H9 (cell line): ENCODE measurements around the gene ANKRD7. TPM values are rescaled to one million over a fixed set of nuclear protein-coding genes. Genes with fewer than 3 reads are reported as not detected.

Experiments
- DNase-seq: peaks from one replicate; pipeline ENCODE4 v3.0.0-alpha.2; 2017
- H2AFZ ChIP-seq: one replicate; pipeline ENCODE4 v1.6.1; 2013; ENCODE audit warnings: mild to moderate bottlenecking, low read length, control low read depth, moderate library complexity
- H2AK5ac ChIP-seq: 2 replicates; pipeline ENCODE4 v1.6.1; 2013; ENCODE audit warnings: low read length, control low read depth, mixed read lengths; ENCODE audit not compliant: insufficient read length
- H2BK120ac ChIP-seq: one replicate; pipeline ENCODE4 v1.6.1; 2013; ENCODE audit warnings: low read depth, mild to moderate bottlenecking, low read length, control low read depth, inconsistent platforms; ENCODE audit not compliant: poor library complexity, severe bottlenecking
- H2BK12ac ChIP-seq: 2 replicates; pipeline ENCODE4 v1.6.1; 2013; ENCODE audit warnings: low read length, control low read depth, mixed read lengths, low read depth; ENCODE audit not compliant: insufficient read length
- H2BK15ac ChIP-seq: 2 replicates; pipeline ENCODE4 v1.6.1; 2013; ENCODE audit warnings: low read depth, low read length, control low read depth
- H2BK20ac ChIP-seq: one replicate; pipeline ENCODE4 v1.6.1; 2013; ENCODE audit warnings: low read depth, mild to moderate bottlenecking, low read length, control low read depth, inconsistent platforms; ENCODE audit not compliant: poor library complexity, severe bottlenecking
- H2BK5ac ChIP-seq: 2 replicates; pipeline ENCODE4 v1.6.1; 2013; ENCODE audit warnings: low read length, control low read depth, mixed read lengths; ENCODE audit not compliant: insufficient read length
- H3K14ac ChIP-seq: 2 replicates; pipeline ENCODE4 v1.6.1; 2013; ENCODE audit warnings: low read length, control low read depth; ENCODE audit not compliant: insufficient read depth
- H3K18ac ChIP-seq: 2 replicates; pipeline ENCODE4 v1.6.1; 2013; ENCODE audit warnings: low read depth, mild to moderate bottlenecking, mixed read lengths, low read length, control low read depth; ENCODE audit not compliant: insufficient read length
- H3K23ac ChIP-seq: 2 replicates; pipeline ENCODE4 v1.6.1; 2013; ENCODE audit warnings: low read length, control low read depth, mixed read lengths, low read depth; ENCODE audit not compliant: insufficient read length
- H3K23me2 ChIP-seq: 2 replicates; pipeline ENCODE4 v1.6.1; 2013; ENCODE audit warnings: low read depth, mild to moderate bottlenecking, mixed read lengths, low read length, control low read depth; ENCODE audit not compliant: insufficient read length, poor library complexity, severe bottlenecking
- H3K27ac ChIP-seq: 2 replicates; pipeline ENCODE4 v1.5.1; 2013; ENCODE audit warnings: low read length, control low read depth, mixed read lengths, low read depth; ENCODE audit not compliant: insufficient read length
- H3K27me3 ChIP-seq: 2 replicates; pipeline ENCODE4 v1.6.1; 2013; ENCODE audit warnings: low read length, control low read depth, inconsistent platforms; ENCODE audit not compliant: insufficient read depth
- H3K4ac ChIP-seq: 2 replicates; pipeline ENCODE4 v1.6.1; 2013; ENCODE audit warnings: low read depth, mild to moderate bottlenecking, control low read depth, inconsistent platforms, low read length, moderate library complexity
- H3K4me1 ChIP-seq: 2 replicates; pipeline ENCODE4 v1.6.1; 2013; ENCODE audit warnings: low read length, control low read depth, inconsistent platforms; ENCODE audit not compliant: insufficient read depth
- H3K4me2 ChIP-seq: 2 replicates; pipeline ENCODE4 v1.6.1; 2013; ENCODE audit warnings: low read length, control low read depth, mixed read lengths; ENCODE audit not compliant: insufficient read length, insufficient read depth
- H3K56ac ChIP-seq: 2 replicates; pipeline ENCODE4 v1.6.1; 2013; ENCODE audit warnings: low read depth, mild to moderate bottlenecking, mixed read lengths, low read length, control low read depth; ENCODE audit not compliant: insufficient read length
- H3K79me1 ChIP-seq: 2 replicates; pipeline ENCODE4 v1.6.1; 2013; ENCODE audit warnings: low read depth, mild to moderate bottlenecking, moderate library complexity, low read length, control low read depth, inconsistent platforms; ENCODE audit not compliant: insufficient read depth, poor library complexity, severe bottlenecking
- H3K79me2 ChIP-seq: 2 replicates; pipeline ENCODE4 v1.6.1; 2013; ENCODE audit warnings: low read length, control low read depth, inconsistent platforms; ENCODE audit not compliant: insufficient read depth
- H3K9ac ChIP-seq: 2 replicates; pipeline ENCODE4 v1.6.1; 2013; ENCODE audit warnings: low read length, control low read depth, mixed read lengths; ENCODE audit not compliant: insufficient read length; ENCODE audit errors: extremely low read depth
- H3K9me3 ChIP-seq: one replicate; pipeline ENCODE4 v1.6.1; 2013; ENCODE audit warnings: low read depth, low read length, inconsistent platforms; ENCODE audit not compliant: control insufficient read depth
- H3T11ph ChIP-seq: one replicate; pipeline ENCODE4 v1.6.1; 2013; ENCODE audit warnings: mild to moderate bottlenecking, low read length, control low read depth, inconsistent platforms
- H4K20me1 ChIP-seq: one replicate; pipeline ENCODE4 v1.6.1; 2013; ENCODE audit not compliant: control insufficient read depth, insufficient read length, insufficient read depth
- H4K5ac ChIP-seq: 2 replicates; pipeline ENCODE4 v1.6.1; 2013; ENCODE audit warnings: low read depth, mild to moderate bottlenecking, mixed read lengths, low read length, control low read depth; ENCODE audit not compliant: insufficient read length
- H4K8ac ChIP-seq: replicated peaks from 2 replicates; pipeline ENCODE4 v1.6.1; 2013; ENCODE audit warnings: low read length, control low read depth, mixed read lengths, low read depth; ENCODE audit not compliant: insufficient read length
- H4K91ac ChIP-seq: 2 replicates; pipeline ENCODE4 v1.6.1; 2013; ENCODE audit warnings: low read depth, mild to moderate bottlenecking, moderate library complexity, mixed read lengths, low read length, control low read depth; ENCODE audit not compliant: insufficient read length
- H3K27ac Mint-ChIP-seq, 3 experiments: 2 replicates in 2 of 3; 3 replicates in 1 of 3; pipeline ENCODE4 v1.8.0; 2020 to 2021; ENCODE audit warnings: mixed read lengths in 3 of 3, mild to moderate bottlenecking in 1 of 3, moderate library complexity in 1 of 3
- H3K27me3 Mint-ChIP-seq: 2 replicates; pipeline ENCODE4 v1.8.0; 2021; ENCODE audit warnings: low read depth, mild to moderate bottlenecking, moderate library complexity, mixed read lengths
- H3K36me3 Mint-ChIP-seq, 3 experiments: 2 replicates in 2 of 3; 3 replicates in 1 of 3; pipeline ENCODE4 v1.8.0; 2020 to 2021; ENCODE audit warnings: low read depth in 3 of 3, mixed read lengths in 3 of 3; ENCODE audit not compliant: insufficient read depth in 1 of 3
- H3K4me1 Mint-ChIP-seq, 2 experiments: 2 replicates each; pipeline ENCODE4 v1.8.0; 2020; ENCODE audit warnings: mixed read lengths in 2 of 2
- H3K4me3 Mint-ChIP-seq, 2 experiments: 2 replicates in 1 of 2; 3 replicates in 1 of 2; pipeline ENCODE4 v1.8.0; 2020 to 2021; ENCODE audit warnings: mild to moderate bottlenecking in 2 of 2, mixed read lengths in 2 of 2, moderate library complexity in 1 of 2
- H3K9me3 Mint-ChIP-seq, 2 experiments: 2 replicates in 1 of 2; 3 replicates in 1 of 2; pipeline ENCODE4 v1.8.0; 2020; ENCODE audit warnings: mild to moderate bottlenecking in 2 of 2, mixed read lengths in 2 of 2, moderate library complexity in 1 of 2
- CTCF ChIP-seq: fragments of 200-600 bp; sonication (generic); conservative IDR thresholded peaks from 3 replicates; pipeline ENCODE4 v1.8.0; 2021; ENCODE audit warnings: antibody characterized with exemption, mild to moderate bottlenecking
- total RNA-seq: library from RNA; stranded (reverse); gene quantifications from 2 replicates; pipeline ENCODE4 v1.2.1, GENCODE V29; 2021

The ANKRD7 gene
- total RNA-seq, 1 experiment from 2014 or later: not detected

DNA sequence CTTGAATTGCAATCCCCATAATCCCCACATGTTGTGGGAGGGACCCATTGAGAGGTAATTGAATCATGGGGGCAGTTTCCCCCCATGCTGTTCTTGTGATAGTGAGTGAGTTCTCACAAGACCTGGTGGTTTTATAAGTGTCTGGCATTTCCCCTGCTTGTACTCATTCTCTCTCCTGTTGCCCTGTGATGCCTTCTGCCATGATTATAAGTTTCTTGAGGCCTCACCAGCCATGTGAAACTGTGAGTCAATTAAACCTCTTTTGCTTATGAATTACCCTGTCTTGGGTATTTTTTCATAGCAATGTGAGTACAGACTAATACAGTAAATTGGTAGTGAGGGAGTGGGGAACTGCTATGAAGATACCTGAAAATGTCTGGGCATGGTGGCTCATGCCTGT lies 65.0 kb downstream of the ANKRD7 start:
- H3K4me2 ChIP-seq: no peak overlapping the region
- no peak for TF ChIP-seq CTCF
- H2BK15ac ChIP-seq: no peak overlapping the region
- H3K79me2 ChIP-seq: no peaks in the 10 kb centered on the region
- H3K23ac ChIP-seq: no peak overlapping the region
- no peak overlapping the region for H3K27ac ChIP-seq
- no peak overlapping the region for H4K8ac ChIP-seq
- no peak overlapping the region for H3K9ac ChIP-seq
- H2AFZ ChIP-seq: no peak overlapping the region
- H3T11ph ChIP-seq: no peak overlapping the region
- H3K9me3 ChIP-seq: no peaks in the 10 kb centered on the region
- no peak overlapping the region for H3K56ac ChIP-seq
- H3K4me3 Mint-ChIP-seq: no peak overlapping the region
- no peak overlapping the region for H3K27ac Mint-ChIP-seq
- no peaks in the 10 kb centered on the region for H3K27me3 Mint-ChIP-seq
- no peaks in the 10 kb centered on the region for H3K23me2 ChIP-seq
- H4K20me1 ChIP-seq: no peaks in the 10 kb centered on the region
- H2BK12ac ChIP-seq: no peak overlapping the region
- no peak overlapping the region for H3K4ac ChIP-seq
- no peak overlapping the region for H2BK20ac ChIP-seq
- no peak overlapping the region for H4K91ac ChIP-seq
- no peaks in the 10 kb centered on the region for H3K79me1 ChIP-seq
- H3K14ac ChIP-seq: no peak overlapping the region
- no peak overlapping the region for H2BK120ac ChIP-seq
- peaks cover 10 to 14% (median 14%) of the 10 kb centered on the region in 3 experiments for H3K36me3 Mint-ChIP-seq
- no peaks in the 10 kb centered on the region for H3K27me3 ChIP-seq
- peaks cover 2 to 3% of the 10 kb centered on the region in 2 experiments; a peak in 1 of 4 replicates for H3K4me1 Mint-ChIP-seq
- H4K5ac ChIP-seq: no peak overlapping the region
- H2AK5ac ChIP-seq: no peak overlapping the region
- H3K18ac ChIP-seq: no peak overlapping the region
- H3K9me3 Mint-ChIP-seq: peaks cover 20 to 29% of the 10 kb centered on the region in 2 experiments
- no peak overlapping the region for H2BK5ac ChIP-seq
- no peak for DNase-seq
- no peaks in the 10 kb centered on the region for H3K4me1 ChIP-seq

Other genes starting within 250 kb of the ANKRD7 start
- gene LSM8, start 40.5 kb upstream of the ANKRD7 start, total RNA-seq: 51.8 and 52.5 TPM in 2 replicates